Endothelial cell of umbilical vein (primary cell): ENCODE results near the gene FAM53A. TPM values are rescaled to one million over a fixed set of nuclear protein-coding genes. Genes with fewer than 3 reads are reported as not detected.

Experiments used
- BruUV-seq: library from RNA; stranded (reverse); fragments of 400-500 nt; replicated peaks from 2 replicates; lab custom pipeline; 2021; lab: Mats Ljungman, UMichigan
- CTCF ChIA-PET: fragments of 300-600, 350-600 bp; sonication (Branson Sonifier 250); formaldehyde crosslinking; loops from one replicate; lab custom pipeline; 2021; ENCODE audit warnings: antibody characterized with exemption, inconsistent platforms; lab: Charles Lee
- POLR2A ChIA-PET: fragments of 300-600, 350-600 bp; sonication (Branson Sonifier 250); formaldehyde crosslinking; loops from one replicate; lab custom pipeline; 2021; ENCODE audit warnings: antibody characterized with exemption, inconsistent platforms; lab: Charles Lee
- DNase-seq: peaks from one replicate; pipeline ENCODE4 v3.0.0-alpha.2; 2011; ENCODE audit warnings: low read depth, low spot score
- FAIRE-seq: peaks from 2 replicates; lab custom pipeline; 2011; peaks lifted over from hg19 to GRCh38; lab: Jason Lieb, UNC
- H2AFZ ChIP-seq: 2 replicates; pipeline ENCODE4 v1.6.0; 2012; ENCODE audit warnings: low read depth, low read length, control low read depth, inconsistent platforms
- H3K27ac ChIP-seq: 2 replicates; pipeline ENCODE4 v1.5.1; 2011; ENCODE audit warnings: low read depth, mild to moderate bottlenecking, control low read depth, low read length, moderate library complexity; ENCODE audit not compliant: insufficient read depth
- H3K27me3 ChIP-seq, 2 experiments: 2 replicates each; pipeline versions ENCODE4 v1.6.0 to v1.6.1; 2011; ENCODE audit warnings: low read length in 2 of 2, mixed read lengths in 1 of 2; ENCODE audit not compliant: control insufficient read depth in 2 of 2, insufficient read depth in 2 of 2
- H3K36me3 ChIP-seq, 2 experiments: 2 replicates in 1 of 2; 3 replicates in 1 of 2; pipeline ENCODE4 v1.5.1; 2011; ENCODE audit warnings: low read length in 2 of 2, mild to moderate bottlenecking in 1 of 2, moderate library complexity in 1 of 2; ENCODE audit not compliant: control insufficient read depth in 2 of 2, insufficient read depth in 2 of 2; ENCODE audit errors: extremely low read depth in 1 of 2
- H3K4me1 ChIP-seq: 3 replicates; pipeline ENCODE4 v1.5.1; 2011; ENCODE audit warnings: mild to moderate bottlenecking, low read length; ENCODE audit not compliant: control insufficient read depth, insufficient read depth; ENCODE audit errors: extremely low read depth
- H3K4me2 ChIP-seq: 2 replicates; pipeline ENCODE4 v1.6.1; 2011; ENCODE audit warnings: low read length, control low read depth, mixed read lengths; ENCODE audit not compliant: insufficient read depth
- H3K4me3 ChIP-seq, 3 experiments: fragments of 200-600 bp in 1 of 3; sonication (generic), shearing (Covaris generic) in 1 of 3; replicated peaks in 1 of 3; 2 replicates each; pipeline ENCODE4 v1.5.1; 2011 to 2016; ENCODE audit warnings: control low read depth in 3 of 3, low read length in 3 of 3, mild to moderate bottlenecking in 2 of 3, inconsistent platforms in 1 of 3, low read depth in 1 of 3, moderate library complexity in 1 of 3; ENCODE audit not compliant: insufficient read depth in 1 of 3
- H3K79me2 ChIP-seq: 2 replicates; pipeline ENCODE4 v1.6.0; 2012; ENCODE audit warnings: low read length, inconsistent platforms; ENCODE audit not compliant: control insufficient read depth, insufficient read depth
- H3K9ac ChIP-seq: replicated peaks from 2 replicates; pipeline ENCODE3; 2011; ENCODE audit warnings: low read length, control low read depth; ENCODE audit not compliant: insufficient read depth; ENCODE audit errors: extremely low read depth
- H3K9me1 ChIP-seq: replicated peaks from 3 replicates; pipeline ENCODE4 v1.6.0; 2011; ENCODE audit warnings: mild to moderate bottlenecking, low read length; ENCODE audit not compliant: control insufficient read depth, insufficient read depth; ENCODE audit errors: extremely low read depth
- H3K9me3 ChIP-seq: replicated peaks from 2 replicates; pipeline ENCODE4 v1.5.1; 2012; ENCODE audit warnings: low read length, inconsistent platforms; ENCODE audit not compliant: control insufficient read depth, insufficient read depth
- H4K20me1 ChIP-seq: replicated peaks from 2 replicates; pipeline ENCODE3; 2011; ENCODE audit warnings: mild to moderate bottlenecking, low read length; ENCODE audit not compliant: control insufficient read depth, insufficient read depth; ENCODE audit errors: extremely low read depth
- CTCF ChIP-seq, 2 donors: IDR thresholded peaks; 1 replicate in 1 of 2; 2 replicates in 1 of 2; pipeline ENCODE4 v1.5.1; 2011; ENCODE audit warnings: low read length in 2 of 2, mild to moderate bottlenecking in 2 of 2, moderate library complexity in 2 of 2, control low read depth in 1 of 2, inconsistent platforms in 1 of 2, low read depth in 1 of 2; ENCODE audit not compliant: insufficient read depth in 1 of 2; ENCODE audit errors: extremely low read depth in 1 of 2
- EZH2 ChIP-seq: IDR thresholded peaks from 2 replicates; pipeline ENCODE4 v1.6.1; 2012; ENCODE audit warnings: borderline replicate concordance, low read depth, mild to moderate bottlenecking, moderate library complexity, low read length, inconsistent platforms; ENCODE audit not compliant: severe bottlenecking
- FOS ChIP-seq: IDR thresholded peaks from 2 replicates; pipeline ENCODE4 v1.6.1; 2011; ENCODE audit warnings: mild to moderate bottlenecking, low read length, moderate library complexity, borderline replicate concordance; ENCODE audit not compliant: insufficient read depth
- GATA2 ChIP-seq: IDR thresholded peaks from 2 replicates; pipeline ENCODE4 v1.7.0; 2011; ENCODE audit warnings: low read depth, mild to moderate bottlenecking, moderate library complexity, mixed read lengths, low read length; ENCODE audit not compliant: insufficient read length, insufficient read depth
- JUN ChIP-seq: IDR thresholded peaks from 2 replicates; pipeline ENCODE4 v1.6.1; 2011; ENCODE audit warnings: borderline replicate concordance, low read depth; ENCODE audit not compliant: insufficient read length, insufficient read depth
- MAX ChIP-seq: IDR thresholded peaks from 2 replicates; pipeline ENCODE4 v1.6.1; 2011; ENCODE audit not compliant: insufficient read depth, insufficient read length
- POLR2AphosphoS5 ChIP-seq: IDR thresholded peaks from 2 replicates; pipeline ENCODE4 v1.6.1; 2012; ENCODE audit warnings: low read depth, mild to moderate bottlenecking, control low read depth, low read length, moderate library complexity; ENCODE audit not compliant: insufficient read depth
- dilution Hi-C: fragments of 300-500 bp; cut with MboI; formaldehyde crosslinking; loops from one replicate; pipeline ENCODE4 v1.15.0; 2019; ENCODE audit warnings: low sequenced_read_pairs; ENCODE audit not compliant: extremely low pct_ligation_motif_present
- intact Hi-C: fragments of 100-400 bp; cut with micrococcal nuclease; formaldehyde crosslinking; loops from one replicate; pipeline ENCODE4 v1.10.0; 2022
- polyA plus RNA-seq, 4 experiments: library from polyadenylated mRNA; depleted of rRNA in 3 of 4; stranded (reverse) in 3 of 4; unstranded in 1 of 4; fragments of >200 nt; gene quantifications; 2 replicates each; pipeline versions ENCODE4 v1.2.1 to v1.2.3, GENCODE V29; 2011 to 2012; ENCODE audit warnings: missing spikeins in 1 of 4
- total RNA-seq: library from RNA; stranded (reverse); gene quantifications from 2 replicates; pipeline ENCODE4 v1.2.3, GENCODE V29; 2021

FAM53A gene
- total and polyA plus RNA-seq, 2 donors (not counting 3 experiments of a cell fraction or from before 2014, with no cell fraction given): 1.3 to 1.7 TPM

DNA sequence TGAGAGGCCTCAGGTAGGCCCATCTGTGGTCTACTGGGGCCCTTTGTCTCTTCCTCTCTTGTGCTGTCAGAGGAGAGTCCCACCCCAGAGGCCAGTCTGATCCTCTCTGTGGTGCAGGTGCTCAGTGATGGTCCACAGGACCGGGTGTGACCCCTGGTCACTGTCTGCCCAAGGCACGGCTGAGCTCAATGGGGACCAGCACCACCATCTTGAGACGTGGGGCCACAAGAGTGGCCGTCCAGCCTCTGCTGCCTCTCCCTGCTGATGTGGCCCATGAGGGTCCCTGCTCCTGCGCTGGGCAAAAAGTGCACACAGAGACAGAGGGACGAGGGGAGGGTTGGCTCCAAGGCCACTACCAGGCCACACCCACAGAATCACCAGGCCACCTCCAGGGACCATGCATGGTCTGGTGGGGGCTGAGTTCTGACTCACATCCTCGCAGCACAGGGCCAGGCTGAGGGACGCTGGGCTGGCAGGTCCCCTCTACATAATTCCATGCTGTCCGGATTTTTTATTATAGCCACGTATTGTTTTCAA lies 88.3 kb downstream of the FAM53A start:
- Histone ChIP-seq H3K36me3 (no peaks in the 10 kb centered on the region), H3K27ac (no peak overlapping the region), H3K27me3 (no peaks in the 10 kb centered on the region), H3K79me2 (no peaks in the 10 kb centered on the region), H4K20me1 (no peaks in the 10 kb centered on the region), H3K4me3 (no peak overlapping the region), H3K9me3 (no peaks in the 10 kb centered on the region), H3K9ac (no peak overlapping the region), H3K4me2 (no peak overlapping the region), H3K4me1 (no peaks in the 10 kb centered on the region), H3K9me1 (no peaks in the 10 kb centered on the region), H2AFZ (no peak overlapping the region)
- TF ChIP-seq POLR2AphosphoS5 (no peak), JUN (no peak), CTCF (IDR thresholded peaks at IDR 0.05; ENCODE audit: extremely low read depth in 1 of 2, insufficient read depth in 1 of 2, low read depth in 1 of 2, low read length in 2 of 2) (no peak), EZH2 (no peak), FOS (no peak), MAX (no peak), GATA2 (no peak)
- no TSS peak for BruUV-seq
- DNase-seq: no peak
- no peak for FAIRE-seq
- CTCF ChIA-PET: interaction anchor here (1.3 kb wide), 1 partner anchor 10 kb away, joined by 3 read pairs; no protein-coding TSS in a partner anchor
- POLR2A ChIA-PET: no interaction called here
- dilution Hi-C loops: no loop called here
- intact Hi-C loops: no loop called here
